ENCODE results near the gene SEMA6A.

The SEMA6A gene

GRCh38 chr5:116456036-116456435 lies 118.6 kb downstream of the SEMA6A start:
- DNase-seq: no peak

DNA sequence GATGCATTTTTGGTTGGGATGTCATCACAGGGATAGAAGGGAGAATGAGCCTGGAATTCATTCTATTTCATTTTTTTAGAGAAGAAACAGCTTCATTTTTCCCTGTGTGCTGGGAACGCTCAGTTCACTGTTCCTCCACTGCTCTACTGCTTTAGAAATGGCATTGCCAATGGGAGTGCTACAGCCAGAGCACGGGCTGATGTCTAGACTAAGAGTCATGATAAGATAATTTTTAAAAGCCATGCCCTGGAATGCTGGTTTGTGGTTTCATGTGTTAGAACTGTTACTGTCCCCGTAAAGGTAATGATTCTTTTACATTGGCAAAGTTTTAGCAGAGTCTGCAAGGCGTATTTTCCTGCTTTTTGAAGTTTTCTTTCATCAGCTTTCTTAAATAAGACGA lies 119.6 kb downstream of the SEMA6A start:
- DNase-seq: no peak

- no peak for DNase-seq
Measured at GRCh38 chr5:116454417-116454927, 120.2 kb downstream of the SEMA6A start.

DNA sequence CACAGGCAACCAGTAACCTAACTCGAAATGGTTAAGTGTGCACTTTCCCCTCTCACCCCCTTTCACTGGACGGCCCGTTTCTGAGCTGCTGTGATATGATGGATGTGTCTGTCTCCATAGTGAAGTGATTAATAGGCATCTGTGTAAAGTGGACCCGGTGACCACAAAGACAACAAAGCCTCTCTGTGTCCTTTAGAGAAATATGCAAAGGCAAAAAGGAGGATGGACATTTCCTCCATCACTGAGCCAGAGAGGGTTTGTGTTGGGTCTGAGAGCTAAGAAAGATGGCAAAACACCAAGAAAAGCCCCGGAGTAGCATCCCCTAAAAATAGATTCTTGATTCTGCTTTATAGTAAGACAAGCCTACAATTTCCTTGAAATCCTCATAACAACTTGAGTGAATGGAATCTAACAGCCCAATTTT lies 120.6 kb downstream of the SEMA6A start:
- no peak for DNase-seq

DNA sequence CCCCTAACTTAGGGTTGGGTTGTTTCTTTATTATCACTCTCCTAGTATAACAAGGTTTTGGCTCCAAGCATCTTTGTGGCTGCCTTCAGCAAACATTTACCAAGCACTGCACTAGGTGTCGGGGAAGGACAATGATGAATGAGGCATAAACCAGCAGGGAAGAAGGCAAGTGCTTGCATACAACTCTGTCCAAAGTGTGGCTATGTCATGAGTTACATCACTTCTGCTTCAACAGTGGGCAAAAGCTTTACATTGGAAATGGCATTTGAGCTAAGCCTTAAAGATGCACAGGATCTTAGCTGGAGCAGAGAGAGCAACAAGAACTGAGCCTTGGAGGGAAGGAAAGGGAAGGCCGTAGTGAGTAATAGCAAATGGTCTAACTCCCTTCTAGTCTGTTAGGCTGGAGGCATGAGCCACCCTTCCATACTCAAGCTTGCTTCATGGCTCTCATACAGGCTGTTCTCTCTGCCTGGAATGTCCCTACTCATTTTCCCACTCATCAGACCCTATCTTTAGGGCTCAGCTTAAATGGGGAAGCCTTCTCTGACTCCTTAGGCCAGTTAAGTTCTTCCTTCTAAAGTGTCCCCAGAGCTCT lies 121.8 kb downstream of the SEMA6A start:
- DNase-seq: no peak

GRCh38 chr5:116451905-116452450 lies 122.6 kb downstream of the SEMA6A start:
- DNase-seq: no peak

- no peak for DNase-seq
Measured at GRCh38 chr5:116451066-116451465, 123.6 kb downstream of the SEMA6A start.

DNA sequence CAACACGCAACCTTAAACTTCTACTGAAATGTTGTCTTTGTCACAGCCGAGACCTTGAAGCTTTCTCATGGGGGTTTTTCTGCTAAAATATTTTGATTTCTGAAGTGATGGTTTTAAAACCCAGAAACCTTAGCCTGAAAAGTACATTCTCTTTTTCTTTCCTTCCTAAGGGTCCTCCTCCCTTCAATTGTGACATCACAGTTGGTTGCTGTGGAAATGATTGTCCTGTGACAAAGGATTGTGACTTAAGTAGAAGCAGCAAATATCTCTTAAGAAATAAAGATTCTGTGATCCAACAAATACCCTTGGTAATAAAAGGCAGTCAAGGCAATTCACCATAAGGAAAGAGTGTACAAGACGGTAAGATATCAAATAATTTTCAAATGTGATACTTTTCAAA lies 125.2 kb downstream of the SEMA6A start:
- DNase-seq: no peak

- no peak for DNase-seq
Measured at GRCh38 chr5:116448870-116449427, 125.7 kb downstream of the SEMA6A start.

DNA sequence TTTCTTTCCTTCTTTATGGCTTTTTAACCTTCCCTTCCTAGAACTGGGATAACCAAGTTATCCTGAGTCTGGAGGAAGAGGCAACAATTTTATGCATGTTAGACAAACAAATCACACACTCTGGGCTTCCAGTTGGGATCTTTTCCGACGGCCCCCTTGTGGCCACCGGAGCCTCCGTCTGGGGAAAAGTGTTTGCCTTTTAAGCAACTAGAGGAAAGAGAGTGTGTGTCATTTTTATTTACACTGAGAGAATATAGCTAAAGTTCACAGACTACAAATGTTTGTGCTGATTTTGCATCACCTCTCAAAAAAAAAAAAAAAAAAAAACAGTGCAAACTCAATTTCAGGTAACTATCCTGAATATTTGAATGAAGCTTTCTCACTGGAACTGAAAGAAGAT lies 126.2 kb downstream of the SEMA6A start:
- DNase-seq: no peak

DNA sequence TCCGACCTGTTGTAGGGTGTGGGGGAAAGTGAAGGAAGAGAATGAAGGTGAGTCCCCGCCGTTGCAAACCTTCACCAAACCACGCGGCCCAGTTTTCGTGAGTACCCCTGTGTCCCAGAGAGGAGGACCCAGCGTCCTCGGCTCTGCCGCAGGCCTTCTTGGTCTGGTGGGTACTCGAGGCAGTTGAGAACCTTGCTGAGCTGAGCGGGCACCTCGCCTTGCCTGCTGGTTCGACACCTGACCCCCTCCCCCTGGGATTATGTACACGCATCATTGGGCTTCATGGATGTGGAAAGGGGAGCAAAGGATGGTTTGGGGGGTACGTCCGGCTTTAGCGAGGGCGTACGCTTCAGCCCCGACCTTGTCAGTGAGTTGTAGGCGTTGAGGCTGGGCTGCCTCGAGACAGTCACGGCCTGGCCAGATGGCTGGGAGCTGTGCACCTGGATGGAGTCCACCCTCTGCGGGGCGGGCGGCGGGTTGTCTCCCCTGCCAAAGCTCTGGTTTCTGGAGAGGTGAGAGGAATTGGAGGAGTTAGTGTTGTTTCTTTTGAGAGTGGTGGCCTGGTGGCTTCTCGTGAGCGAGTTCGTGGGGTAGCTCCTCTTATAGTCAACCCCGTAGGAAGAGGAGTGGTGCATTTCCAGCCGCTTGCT lies 128.1 kb downstream of the SEMA6A start:
- DNase-seq: no peak

GRCh38 chr5:116445311-116445710 lies 129.3 kb downstream of the SEMA6A start:
- DNase-seq: no peak

DNA sequence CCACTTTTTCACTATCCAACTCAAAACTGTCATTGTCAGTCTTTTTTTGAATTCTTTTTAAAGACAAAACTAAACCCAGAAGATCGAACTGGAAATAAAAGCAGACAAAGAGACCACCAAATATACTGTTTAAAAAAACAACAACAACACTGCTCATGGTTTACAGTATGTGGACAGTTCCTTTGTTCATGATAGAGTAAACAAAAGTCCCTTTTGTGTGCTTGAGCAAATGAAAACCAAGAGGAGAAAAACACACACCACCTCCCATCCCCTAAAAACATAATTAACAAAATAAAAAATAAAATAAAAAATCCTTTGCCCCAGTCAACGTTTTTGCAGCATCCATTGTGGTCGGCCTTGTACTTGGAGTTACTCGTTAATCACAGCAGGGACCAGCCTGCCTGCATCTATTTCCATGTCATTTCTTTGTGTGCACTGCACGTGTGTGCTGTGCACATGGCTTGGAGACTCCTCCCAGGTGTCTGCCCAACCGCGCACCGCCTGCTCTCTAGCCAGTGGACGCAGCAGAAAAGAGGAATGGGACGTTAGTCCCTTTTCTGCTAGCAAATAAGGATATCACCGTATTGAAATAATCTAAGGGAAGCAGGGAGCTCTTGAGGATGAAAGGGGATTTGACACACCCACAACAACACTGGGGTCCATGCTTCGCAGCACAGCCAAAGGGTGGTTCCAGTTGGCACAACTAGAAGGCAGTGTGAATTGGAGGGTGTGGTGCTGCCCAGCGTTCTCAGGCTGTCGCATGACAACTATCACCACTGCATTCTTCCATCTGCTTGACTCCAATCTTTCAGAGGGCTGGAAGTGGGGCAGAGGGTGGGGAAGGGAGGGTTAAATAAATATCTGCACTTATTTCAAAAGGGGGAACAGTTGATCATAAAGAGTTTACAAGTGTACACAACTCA lies 130.0 kb downstream of the SEMA6A start:
- DNase-seq: no peak

DNA sequence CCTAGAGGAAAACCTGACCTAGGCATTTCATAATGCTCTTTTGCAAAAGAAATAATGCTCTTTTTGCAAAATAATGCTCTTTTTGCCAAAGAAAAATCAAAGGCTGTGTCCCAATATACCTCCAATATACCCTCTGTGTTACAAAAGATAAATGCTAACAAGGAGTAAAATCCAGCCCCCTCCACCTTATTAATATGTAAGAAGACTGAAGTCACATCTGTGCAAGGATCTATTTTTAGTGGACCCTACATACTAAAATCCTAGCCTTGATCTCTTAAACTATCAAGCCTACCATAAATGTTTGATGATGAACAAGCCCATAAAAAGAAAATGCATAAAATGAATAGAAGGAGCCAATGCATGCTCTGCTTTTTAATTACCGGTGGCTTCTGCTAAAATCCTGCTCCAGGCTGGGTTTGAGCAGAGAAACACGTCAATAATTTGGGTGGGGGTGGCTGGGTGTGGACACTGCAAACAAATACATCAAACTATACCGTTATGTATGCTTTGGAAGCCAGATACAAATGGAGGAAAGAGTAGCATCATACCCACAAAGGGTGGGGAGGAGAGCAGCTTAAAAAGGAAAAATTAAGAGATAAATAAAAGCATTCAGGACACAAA lies 131.6 kb downstream of the SEMA6A start:
- no peak for DNase-seq

- DNase-seq: peak; percentile 85
Measured at GRCh38 chr5:116442095-116442534, 132.5 kb downstream of the SEMA6A start.

DNA sequence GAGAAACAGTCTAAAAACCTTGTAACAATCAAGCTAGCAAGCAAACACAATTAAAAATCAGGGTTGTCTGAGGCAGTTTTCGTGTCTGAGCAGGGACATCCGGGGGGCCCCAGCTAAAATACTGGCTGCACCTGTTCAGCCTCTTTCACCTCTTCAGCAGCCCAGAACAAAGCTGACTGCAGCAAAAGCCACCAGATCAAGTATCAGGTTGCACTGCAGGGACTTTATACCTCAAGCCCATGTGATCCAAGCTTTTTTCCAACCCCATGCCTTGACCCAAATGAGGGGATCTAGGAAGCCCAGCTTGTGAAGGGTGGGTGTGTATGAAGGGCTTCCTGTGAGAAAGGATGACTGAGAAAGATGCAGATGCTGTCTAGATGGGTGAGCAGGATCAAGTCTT lies 133.4 kb downstream of the SEMA6A start:
- DNase-seq: no peak

DNA sequence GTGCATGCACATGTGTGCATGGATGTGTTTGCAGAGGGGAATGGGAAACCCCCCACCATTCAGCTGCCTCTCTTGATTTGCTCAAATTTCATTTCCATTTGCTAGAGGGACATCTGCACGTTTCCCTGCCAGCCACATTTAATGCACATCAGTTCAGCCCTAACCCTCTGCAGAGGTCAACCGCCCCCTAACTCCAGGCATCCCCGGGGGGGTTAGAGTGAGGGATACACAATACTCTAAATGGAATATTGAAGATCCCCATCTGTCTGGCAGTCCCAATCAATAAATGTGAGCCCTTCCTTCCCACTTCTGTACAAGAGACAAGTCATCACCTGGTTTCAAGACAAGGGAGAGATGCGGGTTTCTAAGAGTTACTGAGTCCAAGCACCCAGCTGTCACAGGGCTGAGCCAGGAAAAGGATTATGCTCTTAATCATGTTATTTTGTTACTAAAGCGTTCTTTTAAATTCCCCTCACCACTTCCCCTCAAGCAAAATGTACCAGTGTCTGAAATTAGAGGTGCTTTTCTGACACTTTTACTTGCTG lies 134.1 kb downstream of the SEMA6A start:
- DNase-seq: no peak

DNA sequence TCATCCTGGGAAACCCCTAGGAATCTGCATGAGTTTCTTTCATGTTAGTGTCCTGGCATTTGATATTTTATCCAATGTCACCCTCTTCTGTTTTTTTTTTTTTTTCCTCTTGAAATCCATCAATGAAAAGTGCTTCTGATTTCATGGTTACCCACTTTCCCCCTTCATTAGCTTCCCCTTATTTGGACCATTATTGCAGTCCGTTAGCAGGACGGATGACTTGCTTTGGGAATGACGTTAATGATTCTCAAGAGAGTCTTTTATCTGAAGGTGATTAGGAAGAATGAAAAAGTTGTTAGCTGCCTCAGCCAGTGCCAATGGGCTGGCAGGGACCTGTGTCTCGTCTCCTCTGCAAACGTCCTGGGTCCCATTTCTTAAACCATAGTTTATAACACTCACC lies 134.7 kb downstream of the SEMA6A start:
- no peak for DNase-seq

DNA sequence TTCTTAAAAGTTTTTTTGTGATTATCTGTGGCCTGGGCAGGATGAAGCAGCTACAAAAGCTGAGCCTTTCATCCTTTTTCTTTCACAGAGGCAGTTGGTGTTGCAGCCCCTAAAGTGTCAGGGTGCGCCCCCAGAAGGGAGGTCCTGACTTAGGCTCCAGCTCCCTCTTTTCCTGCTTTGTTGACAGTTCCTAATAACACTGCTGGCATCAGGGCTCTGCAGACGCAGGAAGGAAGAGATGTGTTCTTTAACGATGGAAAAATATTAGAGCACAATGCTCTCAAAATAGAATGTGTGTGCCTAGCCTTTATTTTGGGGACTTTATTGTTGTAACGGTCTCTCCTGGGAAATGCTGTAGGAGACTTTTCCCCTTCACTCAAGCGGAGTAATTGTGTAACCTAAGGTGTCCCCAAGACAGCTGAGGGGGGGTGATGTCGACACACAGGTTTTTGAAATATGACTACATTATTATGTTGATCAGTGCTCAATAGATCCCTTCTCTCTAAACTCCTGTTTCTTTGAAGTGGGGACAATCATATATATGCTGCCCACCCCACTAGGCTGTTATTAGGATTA lies 135.6 kb downstream of the SEMA6A start:
- no peak for DNase-seq

DNA sequence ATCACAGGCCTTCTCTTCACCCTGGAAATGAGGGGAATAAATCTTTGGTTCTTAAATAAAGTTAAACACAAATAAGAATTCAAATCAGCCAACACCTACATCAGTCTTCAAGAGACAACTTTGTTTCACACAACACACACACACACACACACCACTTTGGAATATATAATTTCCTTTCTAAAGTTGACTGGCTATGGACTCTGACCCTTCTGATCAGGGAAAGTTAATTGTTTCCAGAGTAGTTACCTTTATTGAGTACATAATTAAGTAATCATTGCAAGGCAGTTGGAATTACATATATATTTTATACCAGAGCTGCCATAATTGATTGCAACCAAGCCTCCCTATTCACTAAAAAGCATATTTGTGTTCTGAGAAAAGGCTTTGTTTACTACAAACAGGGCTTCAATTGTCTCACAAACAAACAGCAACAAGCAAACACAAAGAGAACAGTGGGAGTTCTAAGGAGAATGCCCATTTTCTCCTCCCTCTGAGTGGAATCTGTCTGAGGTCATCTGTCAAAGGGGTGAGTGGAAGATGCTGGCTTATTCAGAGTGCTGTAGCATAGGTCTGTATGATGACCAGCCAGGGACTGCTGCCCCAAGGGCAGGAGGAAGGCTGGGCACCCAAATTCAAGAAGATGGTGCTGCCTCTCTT lies 136.6 kb downstream of the SEMA6A start:
- DNase-seq: no peak

GRCh38 chr5:116437351-116437705 lies 137.3 kb downstream of the SEMA6A start:
- no peak for DNase-seq
